LHCN-M2 (cell line): Measurements from ENCODE around the gene ATP11A. TPM values are rescaled to one million over a fixed set of nuclear protein-coding genes. Genes with fewer than 3 reads are reported as not detected.
A peak's percentile ranks its signal among the peaks of the same experiment; 100 is the strongest.

Experiments
- DNase-seq: peaks from one replicate; pipeline ENCODE4 v3.0.0-alpha.2; 2012; ENCODE audit warnings: low read depth
- total RNA-seq: library from RNA; depleted of rRNA; stranded (reverse); fragments of >200 nt; gene quantifications from 2 replicates; pipeline ENCODE4 v1.2.3, GENCODE V29; 2014

ATP11A gene
- total RNA-seq, 1 experiment from 2014 or later = 6.7 TPM

DNA sequence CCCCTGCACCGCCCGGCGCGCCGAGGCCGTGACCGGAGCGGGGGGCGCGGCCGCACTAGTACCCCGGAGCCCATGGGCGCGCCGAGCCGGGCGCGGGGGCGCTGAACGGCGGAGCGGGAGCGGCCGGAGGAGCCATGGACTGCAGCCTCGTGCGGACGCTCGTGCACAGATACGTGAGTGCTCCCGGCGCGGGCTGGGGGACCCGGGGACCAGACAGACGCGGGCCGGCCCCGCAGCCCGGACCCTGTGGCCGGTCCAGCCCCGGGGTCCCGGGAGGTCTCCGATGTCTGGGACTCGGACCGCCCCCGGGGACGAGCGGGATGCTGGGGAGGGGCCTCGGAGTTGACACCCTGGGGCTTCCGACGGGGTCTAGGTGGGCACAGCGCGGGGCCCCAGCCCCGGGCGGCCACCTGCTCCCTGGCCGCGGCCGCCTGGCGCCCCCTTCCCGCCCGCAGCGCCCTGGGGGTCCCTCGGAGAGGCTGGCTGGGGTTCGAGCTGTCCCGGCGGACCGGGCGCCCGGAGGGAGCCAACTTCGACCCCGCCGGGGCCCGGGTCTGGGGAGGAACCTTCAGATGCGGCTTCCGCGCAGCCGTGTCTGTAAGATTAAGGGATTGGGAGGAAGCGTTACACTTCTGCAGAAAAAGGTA, 568 bp downstream of the ATP11A start:
- peak; percentile 36 for DNase-seq

DNA sequence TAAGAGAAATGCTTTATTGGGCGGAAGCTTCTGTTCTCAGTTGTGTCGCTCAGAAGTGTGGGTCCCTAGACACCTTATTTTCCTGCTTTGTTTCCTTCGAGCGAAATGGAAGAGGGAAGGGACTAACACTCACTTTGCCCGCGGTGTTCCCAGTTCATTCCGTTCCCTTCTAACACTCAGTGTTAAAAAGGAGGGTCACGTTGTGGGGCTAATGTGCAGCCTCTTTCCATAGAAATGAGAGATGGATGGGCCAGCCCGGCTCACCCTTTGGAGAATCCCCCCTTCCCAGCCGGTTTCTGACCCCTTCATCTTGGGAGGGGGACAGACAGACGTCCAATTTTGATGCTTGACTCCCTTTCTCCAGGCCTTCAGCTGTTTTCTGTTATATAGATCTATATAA, 2.3 kb downstream of the ATP11A start:
- DNase-seq = no peak

DNA sequence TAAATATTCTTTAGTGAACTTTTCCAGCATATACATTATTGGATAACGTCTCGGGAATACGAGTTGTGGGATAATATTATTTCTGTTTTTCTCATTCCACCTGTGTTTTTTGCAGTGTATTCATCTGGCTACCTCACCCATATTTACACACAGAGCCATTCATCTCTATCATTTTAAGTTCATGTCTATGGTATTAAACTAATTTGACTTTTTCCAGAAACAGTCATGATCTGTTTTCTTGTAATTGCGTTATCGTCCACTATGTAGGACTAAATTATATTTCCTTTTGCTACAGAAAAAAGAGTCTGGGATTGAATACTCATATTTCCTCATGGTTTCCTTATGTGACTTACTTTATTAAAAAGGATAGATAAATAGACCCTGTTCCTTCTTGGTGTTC, 2.7 kb downstream of the ATP11A start:
- DNase-seq = no peak

DNA sequence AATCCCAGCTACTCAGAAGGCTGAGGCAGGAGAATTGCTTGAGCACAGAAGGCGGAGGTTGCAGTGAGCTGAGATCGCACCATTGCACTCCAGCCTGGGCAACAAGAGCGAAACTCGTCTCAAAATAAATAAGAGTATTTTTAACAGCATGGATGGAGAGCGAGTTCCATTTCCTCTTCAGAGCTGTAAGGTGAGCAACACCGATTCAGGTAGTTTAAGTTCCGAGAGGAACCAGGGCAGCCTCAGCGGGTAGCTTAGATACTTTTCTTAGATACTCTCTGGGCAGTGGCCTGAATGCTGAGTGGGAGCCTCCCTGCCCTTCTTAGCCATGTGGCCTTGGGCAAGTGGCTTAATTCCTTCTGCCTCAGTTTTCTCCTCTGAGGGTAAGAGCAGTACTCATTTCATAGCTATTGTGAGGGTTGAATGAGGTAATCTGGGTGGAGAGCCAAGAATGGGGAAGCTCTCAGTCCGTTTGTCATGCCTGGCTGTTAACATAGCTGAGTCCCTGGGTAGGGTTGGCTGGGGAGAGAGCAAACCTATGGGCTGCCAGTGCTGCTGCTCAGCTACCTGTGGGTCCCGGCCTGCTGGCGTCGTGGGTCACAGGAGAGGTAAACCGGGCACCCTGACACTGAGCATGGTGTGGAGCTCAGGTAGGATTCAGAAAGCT, 4.1 kb downstream of the ATP11A start:
- DNase-seq = no peak

DNA sequence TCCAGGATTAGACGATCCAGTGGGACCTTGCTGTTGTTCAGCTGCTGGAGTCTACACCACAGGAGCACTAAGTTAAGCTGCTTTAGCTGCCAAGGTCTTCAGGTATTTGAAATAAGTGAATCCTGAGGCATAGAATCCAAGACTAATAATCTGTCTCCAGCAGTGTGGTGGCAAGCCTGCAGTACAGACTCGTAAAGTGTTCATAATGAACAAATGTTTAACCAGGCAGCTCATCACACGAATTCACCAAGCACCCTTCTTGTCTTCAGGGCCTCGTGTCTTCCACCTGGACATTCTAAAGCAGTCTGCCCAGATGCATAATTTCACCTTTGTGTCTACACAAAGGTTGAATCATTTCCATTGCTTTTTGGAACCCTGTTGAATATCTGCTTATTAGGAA, 5.3 kb downstream of the ATP11A start:
- DNase-seq = no peak

DNA sequence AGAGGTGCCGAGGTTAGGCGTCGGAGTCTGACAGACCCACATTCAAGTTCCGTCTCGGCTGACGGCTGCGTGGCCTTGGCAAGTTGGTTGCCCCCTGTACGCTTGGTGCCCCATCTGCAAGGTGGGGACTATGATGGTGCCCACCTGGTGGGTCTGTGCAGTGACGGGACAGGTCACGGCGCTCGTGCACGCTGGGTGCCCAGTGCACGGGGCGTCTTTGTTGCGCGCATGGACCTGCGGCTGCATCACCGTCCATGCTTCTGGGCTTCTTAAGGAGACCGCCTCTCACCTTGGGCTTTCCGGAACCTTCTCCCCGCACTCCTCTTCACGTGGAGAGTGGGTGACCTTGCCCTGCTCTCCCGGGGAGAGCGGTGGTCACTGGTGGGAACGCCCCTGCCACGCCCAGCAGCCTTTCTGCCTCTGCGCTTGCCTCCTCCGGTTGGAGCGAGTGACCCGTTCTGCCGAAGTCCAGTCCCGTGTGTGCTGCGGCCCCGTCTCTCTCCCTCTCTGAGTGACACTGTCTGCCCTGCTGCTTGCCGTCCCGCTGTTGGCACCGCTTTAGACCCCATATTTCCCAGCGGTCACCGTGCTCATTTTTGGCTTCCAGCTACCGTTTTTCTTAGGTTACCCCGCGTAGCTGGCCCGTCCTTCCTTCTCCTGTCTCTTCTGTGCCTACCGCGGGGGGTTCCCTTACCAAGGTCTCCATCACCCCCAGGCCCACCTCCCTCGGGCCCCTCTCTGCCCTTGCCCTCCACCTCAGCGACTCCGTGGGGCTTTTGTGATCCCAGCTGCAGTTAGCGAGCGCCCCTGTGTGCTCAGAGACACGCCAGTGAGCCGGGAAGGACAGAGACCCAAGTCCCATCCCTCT, 6.4 kb downstream of the ATP11A start:
- DNase-seq = no peak

DNA sequence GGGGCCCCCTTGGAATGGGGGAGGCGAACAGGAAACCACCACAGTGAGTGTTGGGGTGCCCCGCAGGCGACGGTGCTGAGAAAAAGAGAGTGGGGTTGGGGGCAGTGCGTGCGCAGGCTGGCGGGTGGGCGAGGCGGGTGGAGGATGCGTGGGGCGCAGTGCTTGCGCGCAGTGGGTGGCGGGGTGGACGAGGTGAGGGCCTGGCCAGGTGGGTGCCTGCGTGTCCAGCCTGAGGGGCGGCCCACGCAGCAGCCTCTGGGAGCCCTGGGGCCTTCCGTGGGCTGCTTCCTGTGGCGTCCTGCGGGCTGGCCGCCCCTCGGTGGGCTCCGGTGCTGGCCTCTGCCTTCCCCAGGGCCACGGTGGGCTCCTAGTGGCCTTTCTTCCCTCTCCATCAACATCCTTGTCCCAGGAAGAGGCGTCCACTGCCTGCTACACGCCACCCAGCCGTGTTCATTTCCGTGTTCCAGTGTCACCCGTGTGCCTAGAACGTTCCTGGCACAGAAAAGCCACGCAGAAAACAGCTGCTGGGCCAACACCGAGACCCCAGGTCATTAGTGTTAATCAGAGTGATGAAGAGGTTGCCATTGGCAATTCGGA, 7.1 kb downstream of the ATP11A start:
- DNase-seq = no peak

DNA sequence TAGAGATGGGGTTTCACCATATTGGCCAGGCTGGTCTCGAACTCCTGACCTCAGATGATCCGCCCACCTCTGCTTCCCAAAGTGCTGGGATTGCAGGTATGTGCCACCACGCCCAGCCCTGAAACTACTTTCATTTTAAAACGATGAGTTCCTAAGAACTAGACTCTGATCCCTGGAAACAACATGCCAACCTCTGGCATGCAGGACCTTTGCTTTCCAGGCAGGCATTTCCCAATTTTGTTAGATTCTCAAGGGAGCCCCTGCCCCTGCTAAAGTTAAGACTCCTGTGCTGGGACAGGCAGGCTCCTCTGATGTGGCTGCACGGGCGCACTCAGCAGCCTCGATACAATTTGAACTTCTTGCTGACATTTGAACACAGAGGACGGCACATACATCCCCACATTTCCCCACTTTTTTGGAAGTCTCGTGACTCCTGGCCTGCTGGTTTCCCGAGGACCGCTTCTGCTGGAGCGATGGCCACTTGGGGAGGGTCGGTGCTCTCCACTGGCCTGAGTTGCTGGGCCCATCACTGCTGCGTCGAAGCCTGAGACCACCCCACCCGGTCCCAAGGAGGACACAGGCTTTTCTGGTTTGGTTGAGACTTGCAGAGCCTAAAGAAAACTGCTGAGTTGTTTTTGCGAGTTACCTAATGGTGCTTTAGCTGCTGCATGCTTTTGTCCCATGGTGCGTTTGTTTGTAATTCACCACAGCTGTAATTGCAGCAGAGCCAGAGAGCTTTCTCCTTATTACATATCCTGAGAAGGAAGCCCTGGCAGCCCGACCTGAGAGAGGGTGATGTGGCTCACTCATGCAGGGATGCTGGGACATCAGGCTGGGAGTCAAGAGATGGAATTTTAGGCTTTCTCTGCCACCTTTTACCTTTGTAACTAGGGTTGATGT, 8.2 kb downstream of the ATP11A start:
- no peak for DNase-seq

DNA sequence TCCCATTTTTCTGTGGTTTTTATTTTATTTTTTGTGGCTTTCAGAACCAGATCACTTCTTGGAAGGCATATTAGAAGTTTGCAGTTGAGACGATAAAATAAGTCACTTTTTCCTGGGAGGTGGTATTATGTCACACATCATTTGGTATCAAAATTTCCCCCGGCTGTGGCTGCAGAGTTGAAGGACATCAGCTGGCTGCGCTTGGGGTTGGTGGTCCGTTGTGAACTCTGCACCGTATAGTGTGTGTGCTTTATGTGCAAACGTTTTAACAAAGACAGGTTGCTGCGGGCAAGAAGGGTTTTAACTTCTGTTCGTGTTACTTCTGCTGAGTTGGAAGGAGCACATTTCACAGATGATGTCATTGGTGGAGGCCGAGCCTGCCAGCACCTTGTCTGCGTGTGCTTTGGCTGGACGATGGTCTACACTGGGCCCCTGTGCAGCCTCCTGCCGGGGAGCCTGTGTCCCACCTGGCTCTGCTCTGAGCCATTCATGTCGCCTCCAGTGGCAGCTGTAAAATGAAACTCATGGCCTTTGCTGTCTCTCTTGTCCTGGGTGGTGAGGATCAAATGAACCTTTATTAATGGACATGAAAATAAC, 9.6 kb downstream of the ATP11A start:
- no peak for DNase-seq

DNA sequence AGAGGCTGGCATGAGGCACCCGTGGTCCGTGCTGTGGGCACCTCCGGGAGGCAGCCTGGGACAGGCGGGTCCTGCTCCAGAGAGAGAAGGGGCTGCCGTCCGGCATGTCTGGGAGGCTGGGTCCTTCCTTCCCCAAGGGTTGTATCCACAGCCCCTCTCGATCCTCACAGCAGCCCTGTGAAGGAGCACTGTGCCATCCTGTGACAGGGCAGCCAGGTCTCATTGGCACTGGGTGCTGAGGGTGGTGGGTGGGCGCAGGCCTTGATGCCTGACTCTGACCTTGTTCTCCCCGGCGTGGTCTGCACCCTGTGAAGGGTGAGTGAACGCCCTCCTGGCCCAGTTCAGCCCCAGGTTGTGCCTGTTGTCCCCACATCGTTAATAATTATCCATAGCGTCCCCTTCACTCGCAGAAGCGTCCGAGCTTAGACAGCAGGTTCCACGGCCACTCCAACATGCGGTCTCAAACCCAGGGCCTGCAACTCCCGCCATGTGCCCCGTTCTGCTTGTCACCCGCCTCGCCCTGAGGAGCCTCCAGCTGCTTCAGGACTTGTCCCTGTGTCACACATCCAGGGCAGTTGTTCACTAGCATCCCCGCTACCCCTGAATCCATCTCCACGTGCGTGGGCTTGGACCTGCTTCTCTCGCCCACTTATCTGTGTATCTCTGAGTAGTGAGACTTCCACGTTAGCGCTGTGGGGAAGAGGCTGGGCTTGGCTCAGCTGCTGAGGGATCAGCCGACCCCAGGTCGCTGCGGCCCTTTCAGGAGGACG, 10.6 kb downstream of the ATP11A start:
- DNase-seq = no peak

DNA sequence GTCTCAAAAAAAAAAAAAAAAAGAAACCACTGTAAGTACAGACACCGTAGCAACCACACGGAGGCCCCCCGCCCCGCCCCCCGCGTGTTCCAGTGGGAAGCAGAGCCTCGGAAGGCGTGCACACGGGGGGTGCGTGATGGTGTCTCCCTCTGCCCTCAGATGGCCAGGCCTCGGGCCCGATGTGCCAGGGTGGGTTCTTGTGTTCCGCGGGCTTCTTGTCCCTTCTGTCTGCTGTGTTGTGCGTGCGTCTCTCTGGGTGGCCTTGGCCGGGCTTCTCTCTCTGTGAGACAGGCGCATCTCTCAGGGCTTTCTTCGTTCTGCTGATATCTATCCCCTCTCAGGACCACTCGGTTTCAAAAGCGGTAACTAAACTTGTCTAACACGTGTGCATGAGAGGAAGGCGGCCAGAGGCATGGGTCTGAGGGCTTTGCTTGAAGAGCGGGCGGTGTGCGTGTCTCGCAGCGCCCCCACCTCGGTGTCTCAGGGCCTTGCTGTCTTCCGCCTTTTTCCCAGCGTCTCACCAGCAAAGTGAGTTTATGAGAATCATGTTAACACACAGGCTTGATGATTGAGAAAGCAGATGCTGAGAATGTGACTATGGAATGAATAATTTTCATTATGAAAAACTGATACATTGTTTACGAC, 12.6 kb downstream of the ATP11A start:
- no peak for DNase-seq

DNA sequence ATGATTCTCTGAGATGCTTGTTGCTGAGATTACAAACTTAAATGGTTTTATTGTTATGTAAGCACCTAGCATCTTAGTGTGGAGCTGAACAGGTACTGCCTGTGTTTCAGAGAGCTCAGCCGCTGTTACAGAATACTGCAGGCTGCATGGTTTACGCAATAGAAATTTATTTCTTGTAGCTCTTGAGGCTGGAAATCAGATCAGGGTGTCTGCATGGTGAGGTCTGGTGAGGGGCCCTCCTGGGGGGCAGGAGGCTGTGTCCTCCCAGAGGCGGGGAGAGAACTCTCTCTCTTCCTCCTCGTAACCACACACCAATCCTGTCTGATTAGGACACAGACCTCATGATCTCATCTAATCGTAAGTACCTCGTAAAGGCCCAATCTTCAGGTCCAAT, 13.1 kb downstream of the ATP11A start:
- DNase-seq = no peak

DNA sequence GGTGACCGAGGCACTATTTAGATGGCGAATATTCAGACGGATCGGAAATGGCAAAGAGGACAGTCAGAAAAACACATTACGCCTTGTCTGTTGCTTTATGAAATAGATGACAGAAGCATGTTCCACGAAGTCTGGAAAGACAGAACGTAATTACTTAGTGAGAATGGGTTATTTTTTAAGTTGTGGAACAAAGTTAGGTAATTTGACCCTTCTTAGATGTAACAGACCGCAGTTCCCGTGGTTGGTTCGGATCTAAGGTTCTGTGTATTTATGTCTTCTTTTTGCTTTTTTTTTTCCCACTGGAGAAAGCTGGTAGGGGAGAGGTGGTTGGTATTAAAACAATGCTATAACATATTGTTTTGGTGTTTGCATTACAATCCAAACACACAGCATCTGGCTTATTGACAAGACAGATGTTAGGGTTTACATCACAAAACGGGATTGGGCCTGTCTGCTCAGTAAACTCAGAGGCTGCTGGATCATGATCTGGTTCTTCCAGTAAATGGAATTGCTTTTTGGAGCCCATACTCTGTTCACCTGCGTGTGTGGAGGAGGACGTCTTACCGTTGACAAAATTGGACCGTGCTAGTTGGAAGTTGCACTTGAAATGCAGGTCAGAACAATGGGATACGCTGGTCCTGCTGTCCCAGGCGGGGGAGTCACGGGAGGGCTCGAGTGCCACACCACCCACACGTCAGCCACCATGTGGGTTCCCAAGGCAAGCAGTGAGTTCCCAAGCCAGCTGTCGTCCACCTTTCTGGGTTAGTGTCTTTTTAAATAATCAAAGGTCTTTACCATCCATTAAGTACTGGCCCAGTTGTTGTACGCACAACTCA, 13.8 kb downstream of the ATP11A start:
- DNase-seq = no peak

DNA sequence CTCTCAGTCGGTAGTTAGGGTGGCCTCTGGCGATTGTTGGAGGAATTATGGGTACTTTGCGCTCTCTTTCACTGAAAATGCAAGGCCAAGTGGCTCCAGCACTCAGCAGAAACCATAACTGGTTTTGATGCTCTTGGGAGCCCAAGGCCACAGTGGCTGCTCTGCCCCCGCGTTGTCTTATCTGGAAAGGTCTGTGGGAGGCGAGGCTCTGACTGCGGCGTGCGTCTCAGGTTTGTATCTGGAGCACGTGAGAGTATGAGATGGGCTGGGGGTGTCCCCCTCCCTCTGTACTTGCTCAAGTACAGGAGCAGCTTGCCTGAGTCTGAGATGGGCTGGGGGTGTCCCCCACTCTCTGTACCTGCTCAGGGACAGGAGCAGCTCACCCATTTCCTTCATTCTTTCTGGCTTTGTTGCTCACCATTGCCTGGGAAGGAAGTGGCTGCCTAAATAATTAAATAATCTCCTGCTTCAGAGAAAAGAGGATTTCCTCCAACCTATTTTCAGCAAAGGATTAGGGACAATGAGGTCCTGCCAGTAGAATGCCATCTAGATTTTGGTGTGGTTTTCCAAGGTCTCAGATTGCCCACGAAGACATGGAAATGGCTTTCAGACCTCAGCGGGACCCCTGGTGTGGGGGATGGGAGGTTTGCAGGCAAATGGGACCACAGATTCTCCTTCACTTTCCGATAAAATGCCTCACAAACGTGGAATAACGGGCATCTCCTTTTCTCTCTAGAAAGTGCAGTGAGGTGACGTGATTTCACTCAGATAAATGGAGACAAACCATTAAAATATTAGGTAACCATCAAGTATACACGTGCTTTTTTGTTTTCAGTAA, 14.7 kb downstream of the ATP11A start:
- no peak for DNase-seq

DNA sequence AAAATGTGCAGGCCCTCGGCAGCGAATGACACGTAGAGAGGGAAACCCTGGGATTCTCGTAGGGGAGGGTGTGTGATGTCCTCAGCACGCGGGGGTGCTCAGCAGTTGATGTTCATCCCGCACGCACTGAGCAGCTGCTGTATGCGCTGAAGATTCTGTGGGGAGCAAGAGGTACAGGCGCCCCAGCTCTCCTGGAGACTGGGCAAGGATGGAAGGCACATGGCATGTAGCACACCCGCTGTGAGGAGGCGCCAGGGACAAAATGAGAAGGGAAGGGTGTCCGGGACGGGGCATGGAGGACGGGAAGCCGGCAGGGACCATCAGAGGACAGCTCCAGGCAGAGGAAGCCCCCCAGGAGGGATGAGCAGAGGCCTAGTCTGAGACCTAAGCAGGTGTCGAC, 15.4 kb downstream of the ATP11A start:
- DNase-seq = no peak

DNA sequence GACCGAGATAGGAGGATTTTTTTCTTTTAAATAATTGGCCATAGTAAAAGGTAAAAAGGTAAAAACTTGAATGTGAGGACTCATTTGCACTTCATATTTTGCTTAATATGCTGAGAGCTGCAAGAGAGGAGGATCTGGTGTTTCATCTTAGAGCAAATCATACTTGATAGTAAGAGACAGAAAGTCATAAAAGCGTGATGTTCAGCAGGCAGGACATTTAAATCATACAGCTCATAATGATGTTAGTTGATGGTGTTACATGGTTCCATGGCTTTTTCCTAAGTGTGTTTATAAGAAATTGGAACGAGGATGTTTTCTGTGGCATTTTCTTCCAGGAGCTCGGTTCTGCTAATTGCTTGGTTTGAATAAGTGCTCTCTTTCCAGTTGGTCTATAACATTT, 16.3 kb downstream of the ATP11A start:
- DNase-seq = no peak

DNA sequence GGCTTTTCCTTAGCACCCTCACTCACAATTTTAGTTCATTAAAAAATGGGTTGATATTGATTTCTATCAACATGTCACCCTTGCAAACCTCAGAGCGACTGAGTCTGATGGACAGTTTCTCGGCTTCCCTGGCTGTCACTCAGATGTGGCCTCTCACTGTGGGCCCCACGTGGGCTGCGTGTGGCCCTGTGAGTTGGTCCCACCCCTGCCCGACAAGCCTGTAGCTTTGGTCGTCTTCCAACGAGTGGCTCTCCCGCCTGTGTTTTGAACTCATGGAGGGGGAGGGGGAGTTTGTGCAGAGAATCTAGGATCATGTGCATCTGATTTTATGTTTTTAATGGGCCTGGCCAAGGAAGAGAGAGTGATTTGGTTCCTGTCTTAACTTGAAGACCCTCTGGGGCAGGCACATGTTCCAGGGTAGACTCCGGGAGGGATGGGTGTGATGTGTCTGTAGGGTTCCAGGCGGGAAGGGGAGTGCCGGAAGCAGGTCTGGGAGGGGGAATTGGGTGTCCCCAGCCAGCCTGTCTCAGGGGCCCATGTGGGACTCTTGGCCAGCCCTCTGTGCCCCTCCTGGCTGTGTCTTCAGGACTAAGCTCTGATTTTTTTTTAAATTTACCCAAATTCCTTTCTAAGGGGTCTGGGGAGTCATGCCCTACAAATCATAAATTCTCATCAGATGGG, 18.9 kb downstream of the ATP11A start:
- no peak for DNase-seq
